AML-193 (cell line): ENCODE data around the gene GUCY2D.
A peak's percentile ranks its signal among the peaks of the same experiment; 100 is the strongest.
"Not testable (repeated sequence)": the region's sequence is repeated elsewhere in the genome, so short reads cannot be mapped to it uniquely, and the experiment has no call there.

ENCODE experiments used
- DNase-seq, 2 experiments: peaks; one replicate each; lab custom pipeline; 2025; lab: John Stamatoyannopoulos, UW

The GUCY2D gene

DNA sequence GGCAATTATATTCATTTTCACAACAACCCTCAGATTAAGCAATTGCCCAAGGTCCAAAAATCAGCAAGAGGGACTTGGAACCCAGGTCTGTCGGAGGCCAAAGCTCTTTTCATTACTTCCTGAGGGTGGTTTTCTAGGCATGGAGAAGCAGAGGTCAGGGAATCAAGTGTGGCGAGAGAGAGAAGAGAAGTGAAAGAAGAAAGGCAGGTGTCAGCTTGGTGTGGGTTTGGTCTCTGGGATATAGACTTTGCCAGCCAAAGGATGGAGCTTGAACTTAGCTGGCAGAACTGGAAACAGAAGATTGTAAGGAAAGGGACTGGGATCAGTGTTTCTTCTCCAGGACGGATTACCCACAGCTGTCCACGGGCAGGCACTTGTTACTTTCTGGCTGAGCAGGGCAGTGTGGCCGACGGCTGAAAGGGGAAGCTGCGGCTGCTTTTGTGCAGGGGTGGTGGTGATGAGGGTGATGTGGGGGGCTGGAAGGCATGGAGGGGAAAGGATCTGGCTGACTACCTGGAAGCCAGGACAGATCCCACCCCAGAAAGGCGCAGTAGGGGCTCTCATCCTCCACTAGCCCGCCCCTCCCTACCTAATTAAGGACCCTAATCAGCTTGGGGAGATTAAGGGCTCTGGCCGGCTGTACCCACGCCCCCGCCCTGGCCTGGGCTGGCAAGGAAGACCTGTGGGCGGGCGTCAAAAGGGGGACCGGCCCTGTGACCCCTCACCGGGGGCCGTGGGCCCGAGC, at the start of gene GUCY2D:
GUCY2D (plus strand) TSS at position 640 of the 745 bp plus-strand sequence. CDS start 433 bp downstream, outside the sequence.
- peak; percentile 19 to 36 for DNase-seq

DNA sequence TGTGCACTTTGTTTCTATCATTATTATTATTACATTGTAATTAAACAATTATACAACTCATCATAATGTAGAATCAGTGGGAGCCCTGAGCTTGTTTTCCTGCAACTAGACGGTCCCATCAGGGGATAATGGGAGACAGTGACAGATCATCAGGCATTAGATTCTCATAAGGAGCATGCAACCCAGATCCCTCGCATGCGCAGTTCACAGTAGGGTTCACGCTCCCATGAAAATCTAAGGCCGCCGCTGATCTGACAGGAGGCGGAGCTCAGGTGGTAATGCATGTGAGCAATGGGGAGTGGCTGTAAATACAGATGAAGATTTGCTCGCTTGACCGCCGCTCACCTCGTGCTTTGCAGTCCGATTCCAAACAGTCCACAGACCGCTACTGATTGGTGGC, 49.1 kb upstream of the GUCY2D start:
- not testable (repeated sequence) for DNase-seq

- no peak for DNase-seq
Observed at GRCh38 chr17:7955414-7956227, 46.8 kb upstream of the GUCY2D start.

GRCh38 chr17:7956228-7956965, 46.0 kb upstream of the GUCY2D start:
- DNase-seq, result no peak

DNA sequence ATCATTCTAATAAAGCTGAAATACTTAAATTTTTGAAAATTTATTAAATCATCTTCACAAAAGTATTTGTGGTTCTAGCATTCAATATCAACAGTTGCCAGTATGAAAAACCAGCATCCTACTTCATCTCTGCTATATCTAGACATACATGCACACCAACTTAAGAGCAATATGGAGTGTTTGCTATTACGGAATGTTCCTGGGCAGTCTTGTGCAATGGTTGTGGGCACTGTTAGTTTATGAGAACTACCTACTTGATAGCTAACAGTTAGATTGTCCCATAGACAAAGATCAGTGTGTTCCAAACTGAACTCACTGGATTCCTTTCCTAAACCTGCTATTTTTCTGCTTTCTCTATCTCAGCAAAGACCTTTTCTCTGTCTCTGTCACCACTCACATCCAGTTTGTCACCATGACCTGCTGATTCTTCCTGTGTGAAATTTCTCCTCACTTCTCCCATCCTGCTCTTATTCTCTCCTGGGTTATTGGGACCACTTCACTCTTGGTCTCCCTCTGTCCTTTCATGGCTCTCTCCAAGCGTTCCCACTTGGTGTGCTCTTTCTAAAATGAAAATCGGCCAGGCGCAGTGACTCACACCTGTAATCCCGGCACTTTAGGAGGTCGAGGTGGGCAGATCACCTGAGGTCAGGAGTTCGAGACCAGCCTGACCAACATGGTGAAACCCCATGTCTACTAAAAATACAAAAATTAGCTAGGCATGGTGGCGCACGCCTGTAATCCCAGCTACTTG, 42.7 kb upstream of the GUCY2D start:
- DNase-seq, result peak; percentile 48 to 67

DNA sequence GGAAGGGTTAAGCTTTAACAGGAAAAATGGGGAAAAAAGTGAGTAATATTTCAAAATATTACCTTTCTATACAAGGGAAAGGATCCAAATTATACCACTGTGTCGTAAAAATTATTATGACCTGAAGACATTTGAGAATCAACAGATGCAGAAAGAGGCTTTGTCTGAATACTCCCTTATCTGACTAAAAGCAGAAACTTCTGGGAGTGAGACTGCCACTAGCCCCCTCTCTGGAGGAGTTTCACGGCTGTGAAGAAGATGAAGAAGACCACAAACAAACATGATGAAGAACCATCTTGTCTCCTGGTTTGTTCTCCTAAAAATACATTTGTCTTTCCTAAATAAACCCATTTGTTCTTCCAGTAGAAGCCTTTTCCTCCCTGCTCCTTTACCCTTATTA, 41.0 kb upstream of the GUCY2D start:
- no peak for DNase-seq

DNA sequence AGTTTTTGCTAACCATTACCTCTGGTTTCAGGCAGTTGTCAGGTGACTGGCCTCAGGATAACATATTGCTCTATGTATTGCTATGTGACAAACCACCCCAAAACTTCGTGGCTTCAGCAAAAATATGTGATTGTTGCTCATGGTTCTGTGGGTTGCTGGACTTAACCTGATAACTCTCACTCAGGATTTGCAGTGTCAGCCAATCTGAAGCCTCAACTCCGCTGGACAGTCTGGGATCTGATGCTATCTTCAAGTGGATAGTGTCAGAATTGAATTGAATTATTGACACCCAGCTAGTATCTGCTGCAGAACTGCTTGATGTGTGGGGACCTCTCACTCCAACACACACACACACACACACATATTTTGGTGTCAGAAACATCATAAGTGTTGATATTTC, 34.7 kb upstream of the GUCY2D start:
- DNase-seq, result no peak

- peak; percentile 75 to 86 for DNase-seq
Observed at GRCh38 chr17:7969433-7969832, 33.0 kb upstream of the GUCY2D start.

DNA sequence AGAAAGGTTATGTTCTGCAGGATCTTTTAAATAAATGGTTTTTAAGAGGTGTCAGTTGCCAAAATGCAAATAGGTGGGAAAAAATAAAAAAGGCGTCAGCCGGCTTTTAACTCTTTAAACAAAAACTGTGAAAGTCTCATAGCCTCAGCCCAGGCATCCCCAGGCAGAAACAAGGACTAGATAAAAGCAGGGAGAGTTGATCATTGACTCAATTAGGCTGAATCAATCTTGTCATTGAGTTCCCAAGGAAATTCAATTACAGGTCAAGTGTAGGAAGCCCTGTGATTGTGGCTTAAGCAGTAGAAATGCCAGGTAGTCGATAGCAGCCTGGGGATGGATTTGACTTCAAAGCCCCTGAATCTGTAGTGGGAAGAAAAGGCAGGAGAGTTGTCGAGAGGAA, 30.8 kb upstream of the GUCY2D start:
- DNase-seq, result no peak

DNA sequence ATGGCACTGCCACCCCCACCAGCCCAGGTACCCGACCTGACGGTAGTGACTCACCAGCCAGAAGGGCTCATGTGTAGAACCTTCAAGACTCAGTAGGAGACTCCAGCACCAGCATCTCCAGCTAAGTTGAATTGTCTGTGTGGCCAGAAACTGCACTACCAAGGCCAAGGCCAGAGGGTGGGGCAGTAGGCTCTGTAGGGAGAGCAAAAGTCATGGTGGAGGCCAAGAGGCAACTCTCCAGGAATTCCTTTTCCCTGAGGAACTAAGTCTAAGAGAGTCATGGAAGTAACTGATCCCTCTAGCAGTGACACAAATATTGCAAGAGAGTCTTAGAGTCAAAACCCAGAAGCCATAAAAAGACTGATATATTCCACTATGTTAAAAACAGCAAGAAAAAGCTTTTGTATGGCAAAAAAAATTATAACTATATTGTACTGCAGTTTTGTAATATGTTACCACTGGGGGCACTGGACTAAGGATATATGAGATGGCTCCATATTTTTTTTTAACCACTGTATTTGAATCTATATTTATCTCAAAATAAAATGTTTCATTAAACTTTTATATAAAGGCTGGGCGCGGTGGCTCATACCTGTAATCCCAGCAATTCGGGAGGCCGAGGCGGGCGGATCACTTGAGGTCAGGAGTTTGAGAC, 30.2 kb upstream of the GUCY2D start:
- no peak for DNase-seq

GRCh38 chr17:7974638-7975131, 27.7 kb upstream of the GUCY2D start:
- no peak for DNase-seq

- DNase-seq, result no peak
Observed at GRCh38 chr17:7977039-7977438, 25.4 kb upstream of the GUCY2D start.

DNA sequence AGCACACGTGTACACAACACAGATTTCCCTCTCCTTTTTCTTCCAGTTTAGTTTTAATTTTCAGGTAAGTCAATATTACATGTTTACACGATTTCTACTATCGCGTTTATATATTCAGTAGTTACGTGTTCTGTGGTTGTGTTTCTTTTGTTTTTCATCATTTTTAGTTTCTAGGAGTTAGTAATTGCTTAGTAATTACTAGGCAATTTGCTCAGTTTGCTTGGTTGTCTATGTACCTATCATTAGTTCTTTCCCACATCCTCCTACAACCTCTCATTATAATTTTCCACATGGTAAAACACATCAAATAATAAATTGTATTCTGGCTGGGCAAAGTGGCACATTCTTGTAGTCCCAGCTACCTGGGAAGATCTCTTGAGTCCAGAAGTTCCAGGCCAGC, 24.6 kb upstream of the GUCY2D start:
- DNase-seq, result no peak

DNA sequence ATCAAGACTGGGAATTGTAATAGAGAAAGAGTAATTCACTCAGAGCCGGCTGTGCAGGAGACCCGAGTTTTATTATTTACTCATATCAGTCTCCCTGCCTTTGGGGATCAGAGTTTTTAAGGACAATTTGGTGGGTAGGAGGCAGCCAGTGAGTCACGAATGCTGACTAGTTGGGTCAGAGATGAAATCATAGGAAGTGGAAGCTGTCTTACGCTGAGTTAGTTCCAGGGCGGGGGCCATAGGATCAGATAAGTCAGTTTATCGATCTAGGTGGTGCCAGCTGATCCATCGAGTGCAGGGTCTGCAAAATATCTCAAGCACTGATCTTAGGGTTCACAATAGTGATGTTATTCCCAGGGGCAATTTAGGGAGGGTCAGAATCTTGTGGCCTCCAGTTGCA, 20.2 kb upstream of the GUCY2D start:
- DNase-seq, result no peak

- peak; percentile 31 to 35 for DNase-seq
Observed at GRCh38 chr17:7982666-7983065, 19.7 kb upstream of the GUCY2D start.

DNA sequence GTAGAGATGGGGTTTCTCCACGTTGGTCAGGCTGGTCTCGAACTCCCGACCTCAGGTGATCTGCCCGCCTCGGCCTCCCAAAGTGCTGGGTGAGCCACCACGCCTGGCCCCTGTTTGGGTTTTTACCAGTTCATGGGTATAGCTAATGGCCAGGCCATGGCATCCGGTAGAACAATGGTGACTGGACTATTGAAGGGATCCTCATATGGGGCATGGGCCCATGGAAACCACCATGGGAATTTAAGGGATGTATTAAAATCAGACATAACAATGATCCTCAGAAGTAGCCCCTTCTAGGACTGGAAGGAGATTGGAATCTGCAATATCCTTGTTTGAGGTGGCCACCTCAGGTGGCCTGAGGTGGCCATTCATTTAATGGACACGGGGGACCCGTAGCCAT, 17.5 kb upstream of the GUCY2D start:
- DNase-seq, result no peak

- no peak for DNase-seq
Observed at GRCh38 chr17:7987112-7987893, 15.1 kb upstream of the GUCY2D start.

- DNase-seq, result peak; percentile 44 to 48
Observed at GRCh38 chr17:7988750-7989178, 13.7 kb upstream of the GUCY2D start.

DNA sequence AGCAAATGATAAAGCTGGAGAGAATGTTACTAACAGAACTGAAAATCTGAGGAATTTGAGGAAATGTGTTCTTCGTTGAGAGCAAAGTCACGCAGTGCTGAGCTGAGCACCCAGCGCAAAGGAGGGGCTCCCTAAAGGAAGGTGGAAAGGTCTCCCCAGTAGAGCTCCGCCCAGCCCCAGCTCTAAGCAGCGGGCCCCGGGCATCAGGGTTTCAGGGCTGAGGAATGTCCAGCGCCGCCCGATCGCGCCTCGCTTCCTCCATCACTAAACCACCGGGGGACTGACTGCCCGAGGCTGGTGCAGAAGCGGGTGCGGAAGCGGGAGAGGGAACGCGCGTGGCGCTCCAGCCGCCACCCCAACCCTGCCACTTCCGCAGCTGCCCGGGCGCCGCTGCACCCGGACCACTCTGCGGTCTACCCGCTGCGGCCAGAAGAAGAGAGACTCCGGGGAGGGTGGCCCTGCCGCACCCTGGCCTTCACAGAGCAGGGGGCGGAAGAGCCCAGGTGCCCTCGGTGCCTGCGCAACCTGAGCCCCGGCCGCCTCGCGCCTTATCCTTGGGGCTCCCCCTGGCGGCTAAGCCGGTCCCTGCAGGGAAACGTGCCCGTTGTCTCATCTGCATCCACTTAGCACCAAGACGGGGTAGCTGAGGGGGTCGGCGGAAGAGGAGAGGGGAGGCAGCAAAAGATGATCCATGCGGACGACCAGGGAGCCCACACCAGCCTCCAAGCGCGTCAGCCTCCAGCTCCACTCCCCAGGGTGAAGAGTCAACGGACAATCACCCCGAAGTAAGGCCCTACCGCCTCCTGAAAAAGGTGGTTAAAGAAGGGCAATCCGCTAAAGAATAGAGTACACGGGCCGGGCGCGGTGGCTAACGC, 12.4 kb upstream of the GUCY2D start:
- peak; percentile 56 to 69 for DNase-seq
